Measurements from ENCODE around the gene ZNF444. TPM values are rescaled to one million over a fixed set of nuclear protein-coding genes. Genes with fewer than 3 reads are reported as not detected.

ZNF444 gene
- total and polyA plus RNA-seq, 2 donors (not counting 1 experiment from before 2014, with no cell fraction given): 24.1 to 37.7 TPM

- H3K79me2 ChIP-seq (ENCODE audit: control insufficient read depth, insufficient read depth, low read length): peaks cover 95% of the 10 kb centered on the region
- peak overlapping the region; percentile 53 for H3K27ac Mint-ChIP-seq
- peaks cover 0 to 6% of the 10 kb centered on the region in 2 experiments for H3K36me3 ChIP-seq (replicated peaks in 1 of 2; ENCODE audit: control extremely low read depth in 1 of 2, control insufficient read depth in 1 of 2, extremely low read depth in 1 of 2, insufficient read depth in 2 of 2, low read length in 1 of 2)
- CTCF ChIA-PET: interaction anchor here (0.5 to 0.9 kb wide), 2 partner anchors 28 to 33 kb away, joined by 3 to 5 read pairs; no protein-coding TSS in a partner anchor
- no peaks in the 10 kb centered on the region for H3K27me3 Mint-ChIP-seq
- H3K4me1 ChIP-seq (ENCODE audit: control insufficient read depth in 2 of 2, insufficient read depth in 2 of 2, low read length in 2 of 2): peaks cover 73 to 75% of the 10 kb centered on the region in 2 donors
- no peaks in the 10 kb centered on the region for H3K9me3 Mint-ChIP-seq (ENCODE audit: insufficient read depth)
- ATAC-seq (ENCODE audit: low read depth) (no peak), DNase-seq (no peak)
- peaks cover 80% of the 10 kb centered on the region for H3K4me1 Mint-ChIP-seq
- H3K9me3 ChIP-seq (ENCODE audit: control extremely low read depth in 1 of 3, control insufficient read depth in 2 of 3, insufficient read depth in 1 of 3, low read length in 2 of 3): no peaks in the 10 kb centered on the region
- intact Hi-C loops (cut with micrococcal nuclease): no loop called here
- H4K20me1 ChIP-seq (ENCODE audit: control insufficient read depth, insufficient read depth, low read length, poor library complexity, severe bottlenecking): peaks cover 84% of the 10 kb centered on the region
- peak overlapping the region; percentile 50 for H3K4me3 Mint-ChIP-seq
- no peak overlapping the region for H3K4me3 ChIP-seq (ENCODE audit: control extremely low read depth in 1 of 5, extremely low read depth in 1 of 5, insufficient read depth in 1 of 5, low read depth in 2 of 5, low read length in 4 of 5)
- no peaks in the 10 kb centered on the region for H3K27me3 ChIP-seq (replicated peaks in 1 of 4; ENCODE audit: control extremely low read depth in 1 of 4, control insufficient read depth in 3 of 4, insufficient read depth in 4 of 4, low read length in 3 of 4)
- POLR2A ChIA-PET: no interaction called here
- H3K27ac ChIP-seq (ENCODE audit: low read length in 2 of 2): peak overlapping the region in 1 of 2 donors; percentile 59
- H2AFZ ChIP-seq (ENCODE audit: insufficient read depth, low read depth, low read length, poor library complexity, severe bottlenecking): no peak overlapping the region
- peak overlapping the region; percentile 50 for H3K4me2 ChIP-seq (replicated peaks; ENCODE audit: low read depth, low read length, poor library complexity, severe bottlenecking)
- no peak overlapping the region for H3K9ac ChIP-seq (ENCODE audit: low read length)
- TF ChIP-seq CTCF (IDR thresholded peaks at IDR 0.05) (no peak), EZH2 (IDR thresholded peaks at IDR 0.05; ENCODE audit: borderline replicate concordance, insufficient read depth, low read depth, low read length, poor library complexity, severe bottlenecking) (no peak)
- WGBS (ENCODE audit: insufficient coverage): 57% methylated on average over 17 of the region's 24 CpGs
Measured at GRCh38 chr19:56108447-56109195, 32.5 kb upstream of the ZNF444 start.

- POLR2A ChIA-PET: no interaction called here
Measured at GRCh38 chr19:56109226-56109625, 31.9 kb upstream of the ZNF444 start.

More at GRCh38 chr19:56109226-56109625, 31.9 kb upstream of the ZNF444 start:
- H3K4me1 Mint-ChIP-seq: peaks cover 85% of the 10 kb centered on the region
- H3K9ac ChIP-seq (ENCODE audit: low read length): no peak overlapping the region
- no peaks in the 10 kb centered on the region for H3K9me3 Mint-ChIP-seq (ENCODE audit: insufficient read depth)
- H3K4me1 ChIP-seq (ENCODE audit: control insufficient read depth in 2 of 2, insufficient read depth in 2 of 2, low read length in 2 of 2): peaks cover 79 to 81% of the 10 kb centered on the region in 2 donors
- H3K4me3 Mint-ChIP-seq: peak overlapping the region; percentile 50
- peak overlapping the region; percentile 50 for H3K4me2 ChIP-seq (replicated peaks; ENCODE audit: low read depth, low read length, poor library complexity, severe bottlenecking)
- CTCF ChIA-PET: no interaction called here
- intact Hi-C loops (cut with micrococcal nuclease): no loop called here
- H3K79me2 ChIP-seq (ENCODE audit: control insufficient read depth, insufficient read depth, low read length): peaks cover 100% of the 10 kb centered on the region
- WGBS (ENCODE audit: insufficient coverage): 31% methylated on average over 13 of the region's 13 CpGs
- H3K27ac Mint-ChIP-seq: peak overlapping the region; percentile 67
- TF ChIP-seq CTCF (IDR thresholded peaks at IDR 0.05): no peak
- no peak for TF ChIP-seq EZH2 (IDR thresholded peaks at IDR 0.05; ENCODE audit: borderline replicate concordance, insufficient read depth, low read depth, low read length, poor library complexity, severe bottlenecking)
- H3K27ac ChIP-seq (ENCODE audit: low read length in 2 of 2): peak overlapping the region in 1 of 2 donors; percentile 59
- H3K36me3 ChIP-seq (replicated peaks in 1 of 2; ENCODE audit: control extremely low read depth in 1 of 2, control insufficient read depth in 1 of 2, extremely low read depth in 1 of 2, insufficient read depth in 2 of 2, low read length in 1 of 2): peaks cover 0 to 6% of the 10 kb centered on the region in 2 experiments
- no peaks in the 10 kb centered on the region for H3K27me3 ChIP-seq (replicated peaks in 1 of 4; ENCODE audit: control extremely low read depth in 1 of 4, control insufficient read depth in 3 of 4, insufficient read depth in 4 of 4, low read length in 3 of 4)
- peaks cover 88% of the 10 kb centered on the region for H4K20me1 ChIP-seq (ENCODE audit: control insufficient read depth, insufficient read depth, low read length, poor library complexity, severe bottlenecking)
- no peak overlapping the region for H2AFZ ChIP-seq (ENCODE audit: insufficient read depth, low read depth, low read length, poor library complexity, severe bottlenecking)
- DNase-seq (no peak), ATAC-seq (ENCODE audit: low read depth) (no peak)
- no peaks in the 10 kb centered on the region for H3K9me3 ChIP-seq (ENCODE audit: control extremely low read depth in 1 of 3, control insufficient read depth in 2 of 3, insufficient read depth in 1 of 3, low read length in 2 of 3)
- H3K4me3 ChIP-seq (ENCODE audit: control extremely low read depth in 1 of 5, extremely low read depth in 1 of 5, insufficient read depth in 1 of 5, low read depth in 2 of 5, low read length in 4 of 5): no peak overlapping the region
- no peaks in the 10 kb centered on the region for H3K27me3 Mint-ChIP-seq
